K562 (cell line): ENCODE results near the gene LAMTOR1. TPM values are rescaled to one million over a fixed set of nuclear protein-coding genes. Genes with fewer than 3 reads are reported as not detected.

Source experiments
- ATF6 ChIP-seq: sonication (generic); formaldehyde crosslinking; IDR thresholded peaks from 2 replicates; pipeline ENCODE4 v1.4.0; 2020; ENCODE audit warnings: mild to moderate bottlenecking, missing genetic modification reagents
- CUX1 ChIP-seq: fragments of 200-800 bp; sonication (Bioruptor generic); IDR thresholded peaks from 2 replicates; pipeline ENCODE4 v1.6.1; 2016; ENCODE audit warnings: missing genetic modification characterization, missing compliant biosample characterization
- HDAC2 ChIP-seq: fragments of 450-650 bp; IDR thresholded peaks from 2 replicates; pipeline ENCODE4 v1.6.1; 2016; ENCODE audit warnings: mild to moderate bottlenecking
- HMG20B ChIP-seq: fragments of 250-450 bp; sonication (Bioruptor Pico); IDR thresholded peaks from 2 replicates; pipeline ENCODE4 v1.5.0; 2021; ENCODE audit warnings: mild to moderate bottlenecking
- KHSRP ChIP-seq: fragments of 450-650 bp; IDR thresholded peaks from 2 replicates; pipeline ENCODE4 v1.6.1; 2017
- MAX ChIP-seq: sonication (generic); formaldehyde crosslinking; IDR thresholded peaks from 2 replicates; pipeline ENCODE4 v1.9.0; 2022; ENCODE audit warnings: mild to moderate bottlenecking, missing genetic modification reagents
- PURB ChIP-seq: sonication (generic); formaldehyde crosslinking; IDR thresholded peaks from 2 replicates; pipeline ENCODE4 v1.9.0; 2021; ENCODE audit warnings: low read depth, mild to moderate bottlenecking, missing genetic modification reagents
- RB1 ChIP-seq: fragments of 450-650 bp; IDR thresholded peaks from 2 replicates; pipeline ENCODE4 v1.6.1; 2017; ENCODE audit warnings: low read depth, mild to moderate bottlenecking
- RBM34 ChIP-seq: fragments of 200-400 bp; formaldehyde crosslinking; IDR thresholded peaks from 2 replicates; pipeline ENCODE4 v1.6.1; 2018; ENCODE audit warnings: low read length, borderline replicate concordance; ENCODE audit not compliant: insufficient read depth
- SMAD3 ChIP-seq: fragments of 450-650 bp; formaldehyde crosslinking; conservative IDR thresholded peaks from 2 replicates; pipeline ENCODE4 v1.4.0; 2020; ENCODE audit warnings: mild to moderate bottlenecking
- ZBTB33 ChIP-seq: sonication (generic); formaldehyde crosslinking; IDR thresholded peaks from 2 replicates; pipeline ENCODE4 v1.8.1; 2023; ENCODE audit warnings: mild to moderate bottlenecking, missing genetic modification reagents
- ZNF263 ChIP-seq: sonication (generic); formaldehyde crosslinking; IDR thresholded peaks from 2 replicates; pipeline ENCODE4 v1.8.0; 2022; ENCODE audit warnings: mild to moderate bottlenecking, missing genetic modification reagents, borderline replicate concordance
- ZNF395 ChIP-seq: fragments of 200-800 bp; sonication (Bioruptor generic); IDR thresholded peaks from 2 replicates; pipeline ENCODE4 v1.6.1; 2017; ENCODE audit warnings: missing genetic modification characterization, missing compliant biosample characterization
- ZNF766 ChIP-seq: fragments of 200-800 bp; sonication (Bioruptor generic); conservative IDR thresholded peaks from 2 replicates; pipeline ENCODE4 v1.6.1; 2016; ENCODE audit warnings: missing genetic modification characterization, missing compliant biosample characterization
- polyA plus RNA-seq, 8 experiments: library from polyadenylated mRNA; depleted of rRNA in 4 of 8; stranded (reverse) in 5 of 8; unstranded in 3 of 8; fragments of >200 nt; fragmentation: Nextera tagmentation in 2 of 8; fragmentation: Illumina TruSeq in 1 of 8; extraction: Ambion mirVana in 2 of 8; extraction: Trizol in 1 of 8; gene quantifications; 2 replicates each; pipeline versions ENCODE4 v1.2.1 to v1.2.3, GENCODE V29; 2011 to 2014; ENCODE audit warnings: inconsistent platforms in 1 of 8, missing spikeins in 1 of 8
- total RNA-seq, 7 experiments: library from RNA; depleted of rRNA in 6 of 7; stranded (reverse); fragments of >200 nt in 6 of 7; fragmentation: Illumina TruSeq in 2 of 7; extraction: Trizol in 2 of 7; gene quantifications; 2 replicates each; pipeline versions ENCODE4 v1.2.1 to v1.2.3, GENCODE V29; 2011 to 2021; ENCODE audit warnings: low replicate concordance in 1 of 7

The LAMTOR1 gene
- total and polyA plus RNA-seq, 9 of the 15 experiments (the other 6 are each of a cell fraction or from before 2014, with no cell fraction given), result 62.6 to 104 (median 85.3) TPM

GRCh38 chr11:72112143-72112977 lies 9.3 kb upstream of the LAMTOR1 start, which contains the start of gene ANAPC15 (continued):
- TF ChIP-seq ZNF263 (CRISPR knock-in tag), result no peak
- TF ChIP-seq CUX1 (CRISPR knock-in tag), result 0 out of 2 replicates have a peak, but pooled peaks have one; percentile 63
- TF ChIP-seq HDAC2, result 0 out of 2 replicates have a peak, but pooled peaks have one; percentile 52
- peak; percentile 85 for TF ChIP-seq RB1
- TF ChIP-seq HMG20B, result no peak
- TF ChIP-seq RBM34, result no peak
- no peak for TF ChIP-seq PURB (CRISPR knock-in tag)
- no peak for TF ChIP-seq SMAD3 (CRISPR knock-in tag)
- TF ChIP-seq ZBTB33 (CRISPR knock-in tag), result no peak
- TF ChIP-seq KHSRP, result no peak
- TF ChIP-seq MAX, result peak; percentile 75
- no peak for TF ChIP-seq ATF6 (CRISPR knock-in tag)
- peak; percentile 66; the same call in 1 of the 2 replicates for TF ChIP-seq ZNF395 (CRISPR knock-in tag)
- TF ChIP-seq ZNF766 (CRISPR knock-in tag), result peak; percentile 65
